GM12874 (cell line): Measurements from ENCODE around the gene MTPN.

Experiments
- CTCF ChIP-seq: IDR thresholded peaks from 2 replicates; pipeline ENCODE4 v1.5.1; 2011; ENCODE audit warnings: low read depth, mild to moderate bottlenecking, control low read depth, low read length, moderate library complexity; ENCODE audit not compliant: insufficient read depth

MTPN gene

GRCh38 chr7:135956393-135956792, 20.8 kb downstream of the MTPN start:
- no peak for TF ChIP-seq CTCF

GRCh38 chr7:135950972-135951371, 26.2 kb downstream of the MTPN start:
- TF ChIP-seq CTCF = no peak

- no peak for TF ChIP-seq CTCF
Observed at GRCh38 chr7:135950429-135950828, 26.7 kb downstream of the MTPN start.

- no peak for TF ChIP-seq CTCF
Observed at GRCh38 chr7:135946289-135947055, 30.7 kb downstream of the MTPN start.

- TF ChIP-seq CTCF = no peak
Observed at GRCh38 chr7:135944753-135945152, 32.4 kb downstream of the MTPN start.

DNA sequence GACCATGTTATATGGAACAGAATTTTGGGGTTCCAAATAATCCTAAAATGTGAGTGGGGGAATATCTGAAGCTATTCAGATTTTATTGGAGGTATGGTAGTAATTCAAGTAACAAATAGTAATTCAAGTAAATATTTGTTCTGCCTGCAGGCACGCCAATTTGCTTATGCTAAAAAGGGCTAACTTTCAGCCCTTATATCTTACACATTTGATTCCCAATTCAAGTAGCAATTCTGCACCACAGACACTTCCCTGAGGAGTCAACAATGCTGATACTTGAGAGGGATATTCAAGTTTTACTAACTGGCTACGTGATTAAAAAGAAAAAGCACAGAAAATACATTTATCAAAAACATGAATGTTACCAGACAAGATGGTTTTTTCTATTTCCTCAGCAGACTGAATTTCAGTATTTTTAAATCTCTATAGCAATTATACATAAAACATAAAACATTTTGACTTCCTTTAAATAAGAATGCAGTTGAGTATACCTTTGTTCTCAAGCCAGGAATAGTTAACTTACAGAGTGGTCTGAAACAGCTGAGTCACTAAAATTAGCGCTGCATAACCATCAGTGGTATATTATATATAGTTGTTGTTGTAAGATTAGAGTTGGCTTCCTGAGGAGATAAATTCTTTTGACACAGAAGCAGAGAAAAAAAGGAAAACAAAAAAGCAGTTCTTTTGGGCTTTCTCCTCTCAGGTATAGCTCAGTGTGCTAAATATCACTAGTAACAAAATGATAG, 33.9 kb downstream of the MTPN start:
- TF ChIP-seq CTCF = no peak

DNA sequence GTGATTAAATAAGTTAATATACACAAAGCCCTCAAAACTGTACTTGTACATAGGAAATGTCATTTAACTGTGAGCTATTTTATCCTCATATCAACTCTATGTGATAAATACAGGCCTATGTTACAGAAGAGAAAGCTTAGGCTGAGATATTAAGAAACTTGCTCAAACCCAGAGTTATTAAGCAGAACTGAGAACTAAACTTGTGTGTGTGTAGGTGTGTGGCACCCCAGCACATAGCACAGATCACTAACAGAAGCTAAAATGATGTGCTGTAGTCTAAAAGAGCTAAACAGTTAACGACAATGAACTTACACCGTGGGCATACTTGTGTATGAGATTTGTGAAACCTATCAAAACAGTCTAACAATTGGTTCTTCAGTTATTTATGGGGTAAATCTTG, 34.5 kb downstream of the MTPN start:
- no peak for TF ChIP-seq CTCF
